Left colon (tissue), 2 donors: ENCODE measurements around the gene HIVEP2. TPM values are rescaled to one million over a fixed set of nuclear protein-coding genes. Genes with fewer than 3 reads are reported as not detected.

Experiments
- ATAC-seq: fragments of 200-7000 bp; cut with Tn5 transposase; one replicate; pipeline ENCODE4 v1.9.1; 2020; ENCODE audit warnings: mild to moderate bottlenecking, moderate library complexity
- DNase-seq, 2 donors: peaks; one replicate each; pipeline ENCODE4 v3.0.0-alpha.2; 2020
- intact Hi-C, 2 donors: fragments of 100-400 bp; cut with DNase I in 1 of 2; cut with micrococcal nuclease in 1 of 2; formaldehyde crosslinking; loops; one replicate each; pipeline versions ENCODE4 v1.11.2 to v1.14.0; 2022; cut with DNase I, micrococcal nuclease
- total RNA-seq, 2 donors: library from RNA; stranded (reverse); fragmentation: NEBNext Ultra II Directional; extraction: Animal tissue kit (Norgen Biotek cat#: 25700); gene quantifications; one replicate each; pipeline ENCODE4 v1.2.1, GENCODE V29; 2021
- donor health status: DM: no; HTN: no; CAD: no.
- donor health status: DM: yes; HTN: yes; CAD: no.

The HIVEP2 gene
- total RNA-seq, 2 donors from 2014 or later: 9.2 to 10.1 TPM

DNA sequence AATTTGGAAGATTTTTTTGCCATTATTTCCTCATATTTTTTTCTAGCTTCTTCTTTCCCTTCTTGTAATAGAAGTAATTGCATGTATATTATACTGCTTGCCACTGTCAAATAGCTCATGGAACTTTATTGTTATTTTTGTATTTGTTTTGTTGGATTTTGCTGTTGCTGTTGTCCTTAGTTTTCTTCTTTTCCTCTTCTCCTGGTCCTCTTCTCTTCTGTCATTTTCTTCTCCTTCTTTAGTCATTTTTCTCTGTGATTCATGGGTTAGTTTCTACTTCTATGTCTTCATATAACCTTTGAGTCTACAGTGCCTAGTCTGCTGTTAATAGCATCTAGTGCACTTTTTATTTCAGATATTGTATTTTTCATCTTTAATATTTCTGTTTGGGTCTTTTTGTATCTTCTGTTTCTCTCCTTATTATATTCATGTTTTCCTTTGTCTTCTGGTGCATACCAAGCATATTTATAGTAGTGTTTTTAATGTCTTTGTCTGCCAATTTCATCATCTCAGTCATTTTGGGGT, 226.2 kb downstream of the HIVEP2 start:
- ATAC-seq (no peak), DNase-seq (no peak)
- intact Hi-C loops: no loop called here

DNA sequence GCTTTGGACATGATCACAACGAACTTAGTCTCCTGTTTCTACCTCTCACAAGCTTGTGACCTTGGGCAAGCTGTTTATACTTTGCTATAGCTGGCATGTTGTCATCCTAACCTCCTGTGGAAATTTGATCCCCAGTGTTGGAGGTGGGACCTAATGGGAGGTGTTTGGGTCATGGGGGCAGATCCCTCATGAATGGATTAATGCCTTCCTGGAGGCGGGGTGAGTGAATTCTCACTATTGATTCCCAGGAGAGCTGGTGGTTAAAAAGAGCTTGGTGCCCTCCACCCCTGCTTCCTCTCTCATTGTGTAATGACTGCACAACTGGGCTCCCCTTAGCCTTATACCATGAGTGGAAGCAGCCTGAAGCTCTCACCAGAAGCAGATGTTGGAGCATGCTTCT, 228.9 kb downstream of the HIVEP2 start:
- no peak for DNase-seq
- ATAC-seq: no peak

DNA sequence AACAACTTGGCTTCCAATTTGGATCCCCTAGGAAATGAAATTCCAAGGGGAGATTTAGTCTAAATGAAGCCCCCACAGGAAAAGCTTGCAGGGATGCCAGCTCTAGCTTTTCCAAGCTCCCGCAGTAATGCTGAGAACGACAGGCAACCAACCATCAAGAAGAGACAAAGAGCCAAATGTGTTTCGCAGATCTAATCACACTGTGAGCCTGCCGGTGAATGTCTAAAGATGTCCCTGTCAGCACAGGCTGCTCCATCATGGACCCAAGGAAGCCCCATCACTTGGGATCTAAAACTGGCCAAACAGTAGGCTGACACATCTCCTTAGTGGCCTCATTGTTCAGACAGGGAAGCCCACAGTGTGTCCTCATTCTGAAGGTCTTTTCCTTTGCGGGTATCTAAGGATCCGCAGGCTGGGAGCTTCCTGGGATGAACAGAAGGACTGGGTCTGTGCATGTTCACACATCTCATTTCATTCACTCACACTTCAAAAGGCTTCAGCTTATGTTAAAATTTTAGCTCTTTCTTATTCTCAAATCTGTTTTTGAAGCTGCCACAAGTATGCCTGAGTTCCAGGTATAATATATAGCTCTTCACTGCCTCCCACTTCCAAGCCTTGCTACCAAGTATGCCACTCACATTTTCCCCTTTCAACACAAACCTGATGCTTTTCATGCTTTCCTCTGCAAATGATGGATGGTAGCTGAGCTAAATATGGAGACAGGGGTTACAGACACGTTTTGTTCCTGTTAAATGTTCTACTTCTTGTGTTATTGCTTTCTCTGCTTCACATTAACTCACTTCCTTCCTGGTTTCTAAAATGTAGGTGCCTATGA, 229.8 kb downstream of the HIVEP2 start:
- intact Hi-C loops: no loop called here
- DNase-seq: no peak
- ATAC-seq: no peak

More for the DNA sequence above, 228.9 kb downstream of the HIVEP2 start:
- intact Hi-C loops: no loop called here

DNA sequence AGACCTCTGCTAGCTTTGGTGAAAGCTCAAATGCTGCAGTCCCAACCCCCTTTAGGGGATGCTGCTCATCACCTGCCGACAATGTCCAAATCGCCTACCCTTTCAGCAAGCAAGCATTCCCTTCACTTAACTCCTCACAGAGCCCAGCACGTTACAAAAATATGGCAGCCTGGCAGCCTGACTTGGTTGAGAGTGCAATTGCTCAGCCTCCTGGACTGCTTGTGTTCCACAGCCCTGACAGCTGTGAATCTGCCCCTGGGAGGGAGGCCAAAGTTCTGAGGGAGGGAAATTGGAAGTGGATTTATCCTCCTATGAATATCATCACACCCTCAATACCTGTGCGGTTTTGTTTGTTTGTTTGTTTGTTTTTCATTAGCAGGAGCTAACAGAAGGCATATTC, 231.0 kb downstream of the HIVEP2 start:
- ATAC-seq (no peak), DNase-seq (no peak)
- intact Hi-C loops: no loop called here

DNA sequence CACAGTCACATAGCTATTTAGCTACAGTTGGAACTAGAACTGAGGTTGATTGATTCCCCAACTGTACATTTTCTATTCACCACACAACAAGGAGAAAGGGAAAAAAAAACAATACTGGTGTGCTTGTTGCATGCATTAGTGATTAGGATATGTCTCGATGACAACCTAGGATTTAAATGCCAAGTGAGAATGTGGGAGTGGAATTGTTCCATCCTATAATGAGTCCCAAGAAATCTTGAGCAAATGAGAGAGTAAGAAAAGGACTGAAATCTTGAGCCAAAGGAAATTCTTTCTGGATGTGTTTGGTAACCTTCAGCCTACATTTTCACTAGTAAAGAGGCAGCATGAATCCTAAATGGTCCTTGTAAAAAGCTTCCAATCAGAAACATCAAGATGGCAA, 232.7 kb downstream of the HIVEP2 start:
- intact Hi-C loops: no loop called here
- ATAC-seq (no peak), DNase-seq (no peak)

DNA sequence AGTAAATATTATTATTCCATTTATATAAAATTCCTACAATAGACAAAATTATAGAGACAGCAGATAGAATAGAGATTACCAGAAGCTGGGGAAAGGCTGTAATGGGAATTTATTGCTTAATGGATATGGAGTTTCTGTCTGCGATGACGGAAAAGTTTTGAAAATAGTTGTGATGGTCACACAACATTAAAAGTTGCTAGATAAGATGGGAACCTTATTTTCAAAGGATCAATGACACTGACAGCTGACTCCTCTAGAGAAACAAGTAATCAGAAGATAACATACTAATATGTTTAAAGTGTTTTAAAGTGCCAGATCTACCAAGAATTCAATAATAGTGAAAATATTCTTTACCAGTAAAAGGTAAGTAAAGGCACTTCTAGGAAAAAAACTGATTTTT, 236.3 kb downstream of the HIVEP2 start:
- ATAC-seq (no peak), DNase-seq (no peak)
- intact Hi-C loops: no loop called here

DNA sequence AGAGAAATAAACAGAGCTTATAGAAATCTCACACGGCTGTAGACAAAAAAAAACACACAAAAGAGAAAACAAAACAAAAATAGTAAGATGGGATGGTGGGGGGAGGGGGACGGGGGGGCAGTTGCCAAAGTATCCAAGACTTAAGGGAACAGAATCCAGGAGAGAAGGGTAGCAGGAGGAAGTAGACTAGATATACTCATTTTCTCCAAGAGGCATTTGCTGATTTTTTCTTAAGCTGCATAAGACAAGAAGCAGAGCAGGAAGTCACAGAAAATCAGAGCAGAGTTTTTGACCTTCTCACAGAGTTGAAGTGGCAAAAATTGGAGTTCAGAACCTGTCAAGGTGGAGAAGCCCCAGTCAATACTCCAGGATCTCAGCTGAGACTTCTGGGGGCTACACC, 237.7 kb downstream of the HIVEP2 start:
- no peak for DNase-seq
- ATAC-seq: no peak
- intact Hi-C loops: no loop called here

DNA sequence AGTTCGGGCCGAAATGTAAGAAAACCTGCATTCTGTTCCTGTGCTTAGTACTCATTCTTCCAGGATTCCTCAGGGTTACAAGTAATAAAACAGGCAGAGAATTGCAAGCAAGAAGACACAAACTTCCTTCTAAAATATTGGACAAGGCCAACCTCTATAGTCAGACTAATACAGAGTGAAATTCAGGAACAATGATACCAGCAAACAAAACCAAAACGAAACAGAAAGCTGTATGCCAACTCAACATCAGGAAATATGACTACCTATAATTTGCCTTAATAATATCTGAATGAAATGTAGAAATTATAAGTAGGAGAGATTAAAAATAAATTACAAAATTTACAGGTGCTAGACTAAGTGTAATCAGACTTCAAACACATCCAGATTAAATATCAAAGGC, 238.8 kb downstream of the HIVEP2 start:
- intact Hi-C loops: no loop called here
- ATAC-seq: no peak
- no peak for DNase-seq

DNA sequence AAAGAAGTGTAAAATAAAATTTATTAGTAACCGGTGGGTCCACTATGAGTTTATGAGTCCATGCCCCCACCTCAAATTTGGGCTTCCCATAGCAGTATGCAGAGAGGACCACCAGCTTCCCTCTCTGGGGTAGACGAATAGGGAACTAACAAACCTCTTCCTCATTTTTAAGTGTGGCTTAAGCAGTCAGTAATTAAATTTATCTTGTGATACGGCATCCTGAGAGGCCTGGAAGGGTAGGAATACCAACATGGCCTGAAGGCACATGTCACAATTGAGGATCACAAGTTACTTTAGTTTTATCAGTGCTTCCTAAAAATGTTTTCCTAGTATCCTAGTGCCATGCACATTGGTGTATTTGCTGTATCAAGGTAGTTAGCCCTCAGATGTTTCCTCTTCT, 239.9 kb downstream of the HIVEP2 start:
- DNase-seq (no peak), ATAC-seq (no peak)
- intact Hi-C loops: no loop called here

DNA sequence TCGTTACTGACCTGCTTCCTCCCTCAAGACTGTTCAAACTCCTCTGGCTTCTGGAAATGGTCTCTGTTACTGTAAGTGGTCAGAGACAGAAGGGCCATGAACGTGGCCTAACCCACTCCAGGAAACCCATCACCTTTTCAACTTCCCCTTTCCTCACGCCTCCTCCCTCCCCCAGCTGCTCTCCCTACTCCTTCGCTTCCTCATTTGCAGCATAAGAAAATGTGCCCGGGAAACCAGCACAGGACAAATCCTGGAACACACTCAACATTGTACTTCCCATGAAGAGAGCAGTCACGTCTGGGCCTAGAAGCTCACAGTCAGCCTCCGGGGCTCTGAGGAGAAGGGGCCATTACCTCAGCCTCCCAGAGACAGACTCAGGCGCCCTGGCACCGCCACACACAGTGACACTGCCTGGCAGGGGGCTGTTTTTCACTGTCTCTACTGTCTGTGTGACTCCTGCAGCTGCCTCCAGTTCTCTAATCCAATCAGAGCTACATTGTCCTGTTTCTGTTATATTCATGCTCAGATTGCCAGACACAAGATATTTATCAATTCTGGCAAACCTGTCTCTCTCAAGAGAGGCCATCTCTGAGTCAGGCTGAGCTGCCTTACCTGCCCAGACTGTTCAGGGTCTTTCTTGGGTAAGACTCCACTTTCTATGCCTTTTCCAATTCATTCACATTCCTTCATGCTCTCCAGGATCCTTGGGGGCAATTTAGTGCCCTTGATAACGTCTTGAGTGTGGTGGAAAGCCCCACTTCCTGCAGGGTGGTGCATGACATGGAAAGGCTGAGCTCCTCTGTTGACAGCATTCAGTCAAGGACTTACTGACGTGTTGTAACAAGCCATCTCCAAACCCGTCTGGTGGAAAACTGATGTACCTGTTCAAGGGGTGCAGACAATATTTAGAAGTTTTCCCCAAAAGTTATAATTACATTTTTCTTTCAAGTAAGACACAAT, 242.2 kb downstream of the HIVEP2 start:
- DNase-seq (peak; percentile 13 to 47), ATAC-seq (peak; percentile 41)
- intact Hi-C loops: no loop called here

Other genes with a start within 250 kb of the HIVEP2 start
- 10 to 100 TPM; 15.6 to 27.0 TPM for gene AIG1, start 115.7 kb upstream of the HIVEP2 start, total RNA-seq